ENCODE measurements around the gene RXRA.

DNA sequence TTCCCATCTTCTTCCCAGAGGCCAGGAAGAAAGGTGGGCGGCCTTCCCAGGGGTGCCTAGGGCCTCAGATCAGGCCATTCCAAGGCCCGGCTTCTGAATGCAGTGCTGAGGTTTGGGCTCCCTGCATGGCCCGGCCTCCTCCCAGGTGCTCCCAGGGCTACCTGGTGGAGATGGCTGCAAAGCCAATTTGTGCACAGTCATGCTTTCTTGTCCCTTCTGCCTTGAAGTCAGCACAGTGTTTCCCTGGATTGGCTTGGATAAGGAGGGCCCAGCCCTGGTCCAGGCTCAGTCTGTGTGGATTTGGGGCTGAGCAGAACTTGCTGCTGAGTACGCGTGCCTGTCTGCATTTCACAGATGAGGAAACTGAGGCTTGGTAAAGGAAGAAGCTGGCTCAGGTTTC lies 72.5 kb downstream of the RXRA start:
- TF ChIP-seq NFRKB (IDR thresholded peaks at IDR 0.05) (no peak), BHLHE40 (IDR thresholded peaks at IDR 0.05; ENCODE audit: borderline replicate concordance) (no peak), SP1 (IDR thresholded peaks at IDR 0.05) (no peak)
